BLaER1 treated with 17β-estradiol and CSF1 and Interleukin-3, amounts not matched to agents 10 nM and 100 nM (cell line): ENCODE data around the gene LIPA.

Experiments used
- H3K27ac ChIP-seq, 11 experiments: shearing (Covaris generic); formaldehyde crosslinking; 2 replicates each; pipeline ENCODE4 v1.8.1; 2022
- H3K27me3 ChIP-seq, 11 experiments: shearing (Covaris generic); formaldehyde crosslinking; 2 replicates each; pipeline ENCODE4 v1.8.1; 2022
- H3K36me3 ChIP-seq, 11 experiments: shearing (Covaris generic); formaldehyde crosslinking; 2 replicates each; pipeline ENCODE4 v1.8.1; 2022
- H3K4me1 ChIP-seq, 10 experiments: shearing (Covaris generic); formaldehyde crosslinking; 2 replicates each; pipeline ENCODE4 v1.8.1; 2022
- H3K4me2 ChIP-seq, 11 experiments: shearing (Covaris generic); formaldehyde crosslinking; 2 replicates each; pipeline ENCODE4 v1.8.1; 2022
- H3K4me3 ChIP-seq, 10 experiments: shearing (Covaris generic); formaldehyde crosslinking; 2 replicates each; pipeline ENCODE4 v1.8.1; 2022
- H3K9ac ChIP-seq, 11 experiments: shearing (Covaris generic); formaldehyde crosslinking; 2 replicates each; pipeline ENCODE4 v1.8.1; 2022
- H3K9me3 ChIP-seq, 11 experiments: shearing (Covaris generic); formaldehyde crosslinking; replicated peaks in 1 of 11; 2 replicates each; pipeline ENCODE4 v1.8.1; 2022
- H4K20me1 ChIP-seq, 11 experiments: shearing (Covaris generic); formaldehyde crosslinking; 2 replicates each; pipeline ENCODE4 v1.8.1; 2022
- Cebpa-rat ChIP-seq, 11 experiments: shearing (Covaris generic); IDR thresholded peaks; 2 replicates each; pipeline ENCODE4 v1.8.1; 2022

LIPA gene

DNA sequence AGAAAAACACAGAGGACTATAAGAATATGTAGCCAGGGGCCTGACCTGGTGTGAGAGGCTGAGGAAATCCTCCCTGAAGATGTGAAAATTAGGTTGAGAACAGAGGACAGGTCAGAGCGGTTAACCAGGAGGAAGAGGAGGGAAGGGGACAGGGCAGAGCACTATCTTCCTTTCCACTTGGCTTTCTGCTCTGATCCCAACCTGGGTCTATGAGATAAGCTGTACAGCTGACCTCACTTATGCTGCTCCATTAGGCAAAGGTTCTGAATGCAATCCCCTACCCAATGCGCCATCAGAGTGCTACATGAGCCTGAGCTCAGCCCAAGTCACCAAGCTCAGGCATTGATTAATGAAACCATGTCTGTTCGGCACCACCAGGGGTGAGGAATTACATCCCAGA, 10.5 kb downstream of the LIPA start:
- Histone ChIP-seq H3K27ac (peak overlapping the region in 10 of 11 experiments; percentile 56 to 95 (median 83); a peak in 18 of 22 replicates), H3K4me2 (peak overlapping the region in 10 of 11 experiments; percentile 76 to 89 (median 86); a peak in 19 of 22 replicates), H3K36me3 (peaks cover 10 to 80% (median 25%) of the 10 kb centered on the region in 11 experiments; a peak in 21 of 22 replicates), H3K9me3 (peaks cover 0 to 12% (median 0%) of the 10 kb centered on the region in 11 experiments; a peak in 1 of 22 replicates), H3K4me1 (peaks cover 45 to 100% (median 66%) of the 10 kb centered on the region in 10 experiments), H3K27me3 (no peaks in the 10 kb centered on the region), H3K9ac (peak overlapping the region in 5 of 11 experiments; percentile 8 to 83 (median 78); a peak in 7 of 22 replicates), H4K20me1 (no peaks in the 10 kb centered on the region), H3K4me3 (peak overlapping the region in 4 of 10 experiments; percentile 1 to 35 (median 31); a peak in 2 of 20 replicates)
- no peak for TF ChIP-seq Cebpa-rat (IDR thresholded peaks at IDR 0.05)

DNA sequence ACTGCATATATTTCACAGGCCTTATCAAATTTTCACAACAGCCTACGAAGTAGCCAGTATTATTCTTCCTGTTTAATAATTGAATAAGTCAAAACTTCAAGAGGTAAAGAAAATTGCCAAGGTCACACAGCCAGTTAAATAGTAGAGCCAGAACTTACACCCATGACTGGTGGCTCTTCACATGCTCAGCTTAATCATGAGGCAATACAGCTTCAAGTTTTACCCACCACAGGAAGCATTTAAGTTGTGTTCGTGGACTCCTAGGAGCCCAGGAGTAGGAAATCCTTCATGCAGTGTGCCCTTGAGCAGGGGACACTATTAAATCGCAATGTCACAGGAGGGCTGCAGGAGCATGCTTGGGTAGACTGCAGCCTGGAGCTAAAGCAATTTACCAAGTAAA, 11.1 kb downstream of the LIPA start:
- H3K4me2 ChIP-seq = peak overlapping the region in 8 of 11 experiments; percentile 76 to 89 (median 86); a peak in 15 of 22 replicates
- H3K27me3 ChIP-seq = no peaks in the 10 kb centered on the region
- no peaks in the 10 kb centered on the region for H4K20me1 ChIP-seq
- peaks cover 11 to 74% (median 25%) of the 10 kb centered on the region in 11 experiments; a peak in 21 of 22 replicates for H3K36me3 ChIP-seq
- peaks cover 0 to 12% (median 0%) of the 10 kb centered on the region in 11 experiments; a peak in 1 of 22 replicates for H3K9me3 ChIP-seq
- peaks cover 40 to 100% (median 62%) of the 10 kb centered on the region in 10 experiments for H3K4me1 ChIP-seq
- TF ChIP-seq Cebpa-rat (IDR thresholded peaks at IDR 0.05) = no peak
- peak overlapping the region in 3 of 10 experiments; percentile 29 to 35 (median 33); a peak in 2 of 20 replicates for H3K4me3 ChIP-seq
- peak overlapping the region in 3 of 11 experiments; percentile 8 to 83 (median 80); a peak in 5 of 22 replicates for H3K9ac ChIP-seq
- peak overlapping the region in 9 of 11 experiments; percentile 76 to 95 (median 83); a peak in 15 of 22 replicates for H3K27ac ChIP-seq

DNA sequence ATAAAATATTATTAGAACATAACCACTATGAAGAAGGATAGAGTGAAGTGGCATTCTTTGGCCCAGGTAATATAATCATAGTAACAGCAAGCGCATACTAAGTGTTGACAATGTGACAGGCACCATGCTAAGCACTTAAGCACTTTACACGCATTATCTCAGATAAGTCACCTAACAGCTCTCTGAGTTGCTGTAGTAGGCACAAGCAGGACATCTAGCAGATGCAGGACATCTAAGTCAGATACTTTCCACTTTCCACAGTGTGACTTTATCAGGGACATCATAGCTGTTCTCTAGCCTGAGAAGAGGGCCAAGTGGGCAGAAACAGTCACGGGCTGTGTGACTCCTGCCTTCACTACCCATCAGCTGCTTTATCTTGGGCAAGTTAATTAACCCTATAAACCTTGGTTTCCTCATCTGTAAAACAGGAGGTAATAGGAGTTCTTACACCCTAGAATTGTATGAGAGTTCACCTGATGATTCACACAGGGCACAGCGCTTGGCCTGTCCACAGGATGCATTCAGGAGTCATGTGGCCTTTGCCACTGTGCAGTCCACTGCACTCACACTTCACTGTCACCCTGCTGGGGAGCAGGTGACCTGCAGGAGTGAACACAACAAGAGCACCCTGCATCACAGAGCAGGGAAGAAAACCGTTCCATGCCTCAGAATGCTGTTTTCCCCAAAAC, 12.5 kb downstream of the LIPA start:
- Histone ChIP-seq H3K36me3 (peaks cover 14 to 72% (median 35%) of the 10 kb centered on the region in 11 experiments), H3K4me3 (peak overlapping the region in 1 of 10 experiments; percentile 12; a peak in 1 of 20 replicates), H3K4me2 (peak overlapping the region in 5 of 11 experiments; percentile 3 to 87 (median 82); a peak in 9 of 22 replicates), H3K4me1 (peaks cover 29 to 100% (median 60%) of the 10 kb centered on the region in 10 experiments), H3K9me3 (peaks cover 0 to 16% (median 0%) of the 10 kb centered on the region in 11 experiments; a peak in 2 of 22 replicates), H3K27me3 (no peaks in the 10 kb centered on the region), H4K20me1 (no peaks in the 10 kb centered on the region), H3K9ac (no peak overlapping the region), H3K27ac (peak overlapping the region in 2 of 11 experiments; percentile 25 to 94; a peak in 3 of 22 replicates)
- TF ChIP-seq Cebpa-rat (IDR thresholded peaks at IDR 0.05) = no peak

DNA sequence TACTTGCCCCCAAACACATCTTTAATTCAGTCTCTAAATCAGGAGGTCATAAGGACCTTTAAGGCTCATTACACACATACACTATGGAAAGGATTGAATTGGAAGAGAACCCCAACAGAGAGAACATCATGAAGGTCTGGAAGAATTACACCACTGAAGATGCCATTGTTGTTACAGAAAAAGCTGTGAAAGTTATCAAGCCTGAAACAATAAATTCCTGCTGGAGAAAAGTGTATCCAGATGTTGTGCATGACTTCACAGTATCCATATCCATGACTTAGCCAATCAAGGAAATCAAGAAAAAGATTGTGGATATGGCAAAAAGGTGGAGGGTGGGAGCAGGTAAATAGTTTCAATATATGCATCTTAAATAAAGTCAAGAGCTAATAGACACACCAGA, 13.7 kb downstream of the LIPA start:
- H3K9ac ChIP-seq = no peak overlapping the region
- TF ChIP-seq Cebpa-rat (IDR thresholded peaks at IDR 0.05) = no peak
- H3K27ac ChIP-seq = peak overlapping the region in 3 of 11 experiments; percentile 36 to 91 (median 87); a peak in 3 of 22 replicates
- no peaks in the 10 kb centered on the region for H3K27me3 ChIP-seq
- no peaks in the 10 kb centered on the region for H4K20me1 ChIP-seq
- peaks cover 29 to 100% (median 60%) of the 10 kb centered on the region in 10 experiments for H3K4me1 ChIP-seq
- H3K4me3 ChIP-seq = no peak overlapping the region
- H3K36me3 ChIP-seq = peaks cover 14 to 78% (median 37%) of the 10 kb centered on the region in 11 experiments
- peaks cover 0 to 17% (median 0%) of the 10 kb centered on the region in 11 experiments; a peak in 2 of 22 replicates for H3K9me3 ChIP-seq
- H3K4me2 ChIP-seq = peak overlapping the region in 3 of 11 experiments; percentile 82 to 87 (median 86); a peak in 6 of 22 replicates

DNA sequence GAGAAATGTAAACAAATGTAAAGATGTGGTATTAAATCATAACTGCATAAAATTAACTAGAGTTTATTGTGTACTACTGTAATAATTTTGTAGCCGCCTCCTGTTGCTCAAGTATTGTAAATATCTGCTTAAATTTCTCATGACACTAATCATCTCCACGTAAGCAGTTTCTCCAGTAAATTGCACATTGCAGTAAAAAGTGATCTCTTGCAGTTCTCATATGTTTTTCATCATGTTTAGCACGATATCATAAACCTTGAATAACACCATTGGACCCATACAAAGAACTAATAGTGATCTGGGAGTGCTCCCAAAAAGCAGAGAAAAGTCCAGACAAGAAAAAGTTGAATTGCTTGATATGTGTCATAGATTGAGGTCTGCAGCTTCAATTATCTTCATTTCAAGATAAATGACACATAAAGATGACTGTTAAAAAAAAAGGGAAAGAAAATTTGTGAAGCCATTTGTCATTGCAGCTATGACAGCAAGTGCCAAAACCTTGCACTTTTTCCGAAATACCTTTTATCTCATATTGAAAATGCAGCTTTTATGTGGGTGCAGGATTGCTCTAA, 15.3 kb downstream of the LIPA start:
- Histone ChIP-seq H3K4me1 (peaks cover 21 to 97% (median 49%) of the 10 kb centered on the region in 10 experiments), H3K9me3 (peaks cover 0 to 19% (median 0%) of the 10 kb centered on the region in 11 experiments; a peak in 2 of 22 replicates), H3K4me3 (no peak overlapping the region), H4K20me1 (no peaks in the 10 kb centered on the region), H3K27ac (peak overlapping the region in 3 of 11 experiments; percentile 72 to 91 (median 87); a peak in 6 of 22 replicates), H3K27me3 (no peaks in the 10 kb centered on the region), H3K36me3 (peaks cover 25 to 91% (median 49%) of the 10 kb centered on the region in 11 experiments), H3K9ac (no peak overlapping the region), H3K4me2 (peak overlapping the region in 3 of 11 experiments; percentile 82 to 87 (median 86); a peak in 6 of 22 replicates)
- no peak for TF ChIP-seq Cebpa-rat (IDR thresholded peaks at IDR 0.05)

DNA sequence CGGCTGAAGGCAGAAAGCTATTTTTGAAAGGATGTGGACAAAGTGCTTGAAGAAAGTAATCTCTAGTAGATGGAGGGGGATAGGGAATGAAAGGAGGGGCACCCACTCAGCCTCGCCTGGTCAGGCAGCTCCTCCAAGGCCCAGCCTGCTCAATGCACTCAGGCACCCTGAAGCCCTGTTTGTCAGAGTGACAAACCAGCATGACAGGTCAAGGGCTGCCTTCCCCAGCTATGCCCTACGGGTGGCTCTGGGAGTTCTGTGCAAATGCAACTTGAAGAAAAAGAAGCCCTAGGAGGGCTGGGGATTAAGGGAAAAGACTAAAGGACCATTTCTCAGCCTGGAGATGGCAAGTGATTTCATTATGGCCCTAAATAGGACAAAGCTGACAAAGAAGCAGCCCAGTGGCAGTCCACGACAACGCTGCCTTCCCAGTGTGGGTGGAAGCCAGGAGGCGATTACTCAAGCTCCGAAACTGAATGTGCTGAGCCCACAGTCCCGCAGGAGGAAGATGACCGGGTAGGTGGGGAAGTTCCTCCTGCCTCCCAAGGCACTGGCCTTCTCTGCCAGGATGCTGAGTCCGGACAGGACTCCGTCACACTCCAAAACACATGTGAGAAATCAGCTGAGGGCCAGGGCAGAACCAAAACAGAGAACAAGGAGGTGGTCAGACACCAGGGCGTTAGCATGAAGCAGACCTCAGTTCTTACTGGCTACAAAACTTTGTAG, 16.3 kb downstream of the LIPA start:
- no peaks in the 10 kb centered on the region for H3K27me3 ChIP-seq
- H3K4me2 ChIP-seq = peak overlapping the region in 7 of 11 experiments; percentile 14 to 87 (median 59); a peak in 14 of 22 replicates
- peak overlapping the region in 4 of 11 experiments; percentile 42 to 78 (median 72); a peak in 7 of 22 replicates for H3K9ac ChIP-seq
- peak in 2 of 11 experiments; percentile 36 to 61; a peak in 1 of 22 replicates for TF ChIP-seq Cebpa-rat (IDR thresholded peaks at IDR 0.05)
- peaks cover 25 to 91% (median 49%) of the 10 kb centered on the region in 11 experiments for H3K36me3 ChIP-seq
- no peaks in the 10 kb centered on the region for H4K20me1 ChIP-seq
- H3K27ac ChIP-seq = peak overlapping the region in 4 of 11 experiments; percentile 67 to 91 (median 86); a peak in 8 of 22 replicates
- peaks cover 0 to 30% (median 0%) of the 10 kb centered on the region in 11 experiments; a peak in 7 of 22 replicates for H3K9me3 ChIP-seq
- no peak overlapping the region; a peak in 1 of 20 replicates for H3K4me3 ChIP-seq
- H3K4me1 ChIP-seq = peaks cover 18 to 92% (median 39%) of the 10 kb centered on the region in 10 experiments

DNA sequence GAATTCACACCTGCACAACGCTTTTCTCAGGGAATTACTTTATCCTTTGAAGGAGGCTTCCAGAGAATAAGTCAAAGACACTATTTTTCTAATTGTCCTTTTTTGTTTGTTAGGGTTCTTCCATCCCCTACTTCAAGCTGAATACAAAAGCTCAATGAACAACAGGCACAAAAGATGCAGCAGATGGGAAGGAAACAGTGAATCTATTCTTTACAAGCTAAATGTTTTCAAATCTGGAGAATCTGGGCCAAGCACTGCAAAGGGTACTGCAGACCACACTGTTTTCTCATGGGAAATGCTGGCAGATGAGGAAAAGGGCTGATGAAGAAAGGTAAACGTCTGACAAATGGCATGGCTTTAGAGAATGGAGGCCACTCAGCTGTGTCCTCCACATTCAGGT, 18.5 kb downstream of the LIPA start:
- H3K4me3 ChIP-seq = no peak overlapping the region
- no peak overlapping the region for H3K9ac ChIP-seq
- H3K4me2 ChIP-seq = peak overlapping the region; percentile 12 to 87 (median 47); a peak in 17 of 22 replicates
- peaks cover 18 to 84% (median 30%) of the 10 kb centered on the region in 10 experiments for H3K4me1 ChIP-seq
- H4K20me1 ChIP-seq = no peaks in the 10 kb centered on the region
- peaks cover 26 to 92% (median 56%) of the 10 kb centered on the region in 11 experiments for H3K36me3 ChIP-seq
- H3K27me3 ChIP-seq = no peaks in the 10 kb centered on the region
- H3K9me3 ChIP-seq = peaks cover 15 to 40% (median 20%) of the 10 kb centered on the region in 11 experiments
- H3K27ac ChIP-seq = no peak overlapping the region
- TF ChIP-seq Cebpa-rat (IDR thresholded peaks at IDR 0.05) = no peak

DNA sequence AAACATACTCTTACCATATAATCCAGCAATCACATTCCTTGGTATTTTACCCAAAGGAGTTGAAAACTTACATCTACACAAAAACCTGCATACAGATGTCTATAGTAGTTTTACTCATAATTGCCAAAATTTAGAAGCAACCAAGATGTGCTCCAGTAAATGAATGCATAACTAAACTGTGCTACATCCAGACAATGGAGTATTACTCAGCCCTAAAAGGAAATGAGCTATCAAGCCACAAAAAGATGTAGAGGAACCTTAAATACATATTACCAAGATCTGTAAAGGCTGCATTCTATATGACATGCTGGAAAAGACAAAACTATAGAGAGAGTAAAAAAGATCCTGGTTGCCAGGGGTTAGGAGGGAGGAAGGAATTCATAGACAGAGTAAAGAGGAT, 22.6 kb downstream of the LIPA start:
- Histone ChIP-seq H3K9ac (no peak overlapping the region), H3K36me3 (peaks cover 49 to 100% (median 88%) of the 10 kb centered on the region in 11 experiments), H3K4me3 (no peak overlapping the region), H3K27me3 (no peaks in the 10 kb centered on the region), H4K20me1 (no peaks in the 10 kb centered on the region), H3K4me1 (peaks cover 14 to 79% (median 23%) of the 10 kb centered on the region in 10 experiments), H3K27ac (no peak overlapping the region), H3K9me3 (peaks cover 25 to 64% (median 46%) of the 10 kb centered on the region in 11 experiments), H3K4me2 (no peak overlapping the region; a peak in 1 of 22 replicates)
- TF ChIP-seq Cebpa-rat (IDR thresholded peaks at IDR 0.05) = no peak
